Measurements from ENCODE around the gene MLYCD.

The MLYCD gene

GRCh38 chr16:83932304-83932703 lies 33.4 kb downstream of the MLYCD start:
- no peak for TF ChIP-seq CTCF (IDR thresholded peaks at IDR 0.05)

- no peak for TF ChIP-seq CTCF (IDR thresholded peaks at IDR 0.05)
Measured at GRCh38 chr16:83932955-83933673, 34.2 kb downstream of the MLYCD start.

GRCh38 chr16:83933885-83934683 lies 35.2 kb downstream of the MLYCD start:
- TF ChIP-seq CTCF (IDR thresholded peaks at IDR 0.05) = no peak

- no peak for TF ChIP-seq CTCF (IDR thresholded peaks at IDR 0.05)
Measured at GRCh38 chr16:83934684-83934977, 35.7 kb downstream of the MLYCD start.

GRCh38 chr16:83935005-83935857 lies 36.3 kb downstream of the MLYCD start:
- TF ChIP-seq CTCF (IDR thresholded peaks at IDR 0.05) = no peak

- no peak for TF ChIP-seq CTCF (IDR thresholded peaks at IDR 0.05)
Measured at GRCh38 chr16:83935858-83936255, 36.9 kb downstream of the MLYCD start.

- TF ChIP-seq CTCF (IDR thresholded peaks at IDR 0.05) = no peak
Measured at GRCh38 chr16:83936581-83937165, 37.8 kb downstream of the MLYCD start.

Data from LNCAP (cell line).